ENCODE data around the gene AKR1B15.

AKR1B15 gene

GRCh38 chr7:134532180-134532953, 16.5 kb upstream of the AKR1B15 start:
- Histone ChIP-seq H2BK15ac (ENCODE audit: low read depth, poor library complexity, severe bottlenecking) (no peak overlapping the region), H3K79me1 (replicated peaks; ENCODE audit: low read length, poor library complexity, severe bottlenecking) (no peaks in the 10 kb centered on the region), H4K8ac (ENCODE audit: low read length) (no peak overlapping the region), H3K4me3 (ENCODE audit: insufficient read depth in 1 of 2, low read depth in 1 of 2, low read length in 2 of 2) (no peak overlapping the region), H3K9me3 (ENCODE audit: control insufficient read depth, low read length) (no peaks in the 10 kb centered on the region), H3K14ac (ENCODE audit: low read length in 2 of 2) (peak overlapping the region in 1 of 2 experiments; percentile 44), H2AFZ (ENCODE audit: low read depth, low read length) (no peak overlapping the region), H3K9ac (ENCODE audit: low read length) (no peak overlapping the region), H3K4me1 (ENCODE audit: control insufficient read depth, insufficient read depth, low read depth, low read length) (peaks cover 6% of the 10 kb centered on the region), H2BK5ac (ENCODE audit: low read depth, low read length, poor library complexity, severe bottlenecking) (no peak overlapping the region), H3K23ac (ENCODE audit: low read length in 2 of 2) (no peak overlapping the region), H3K27me3 (ENCODE audit: control insufficient read depth in 1 of 2, insufficient read depth in 1 of 2, low read length in 2 of 2) (no peaks in the 10 kb centered on the region), H3K4me2 (ENCODE audit: low read length, poor library complexity, severe bottlenecking) (no peak overlapping the region), H3K27ac (ENCODE audit: low read length, poor library complexity, severe bottlenecking) (no peak overlapping the region), H3K36me3 (ENCODE audit: control insufficient read depth in 1 of 2, insufficient read depth in 2 of 2, low read depth in 1 of 2, low read length in 2 of 2) (no peaks in the 10 kb centered on the region), H3K18ac (ENCODE audit: low read depth in 1 of 2, low read length in 2 of 2) (no peak overlapping the region), H3K4ac (ENCODE audit: low read depth in 1 of 2, low read length in 2 of 2) (no peak overlapping the region), H2BK120ac (ENCODE audit: low read depth, low read length) (no peak overlapping the region), H2BK12ac (ENCODE audit: low read length in 2 of 2) (no peak overlapping the region), H2AK5ac (ENCODE audit: low read length, severe bottlenecking) (no peak overlapping the region), H4K91ac (ENCODE audit: low read length) (no peak overlapping the region)
- no peak for DNase-seq
- 82% methylated on average over 2 of the region's 3 CpGs for WGBS

DNA sequence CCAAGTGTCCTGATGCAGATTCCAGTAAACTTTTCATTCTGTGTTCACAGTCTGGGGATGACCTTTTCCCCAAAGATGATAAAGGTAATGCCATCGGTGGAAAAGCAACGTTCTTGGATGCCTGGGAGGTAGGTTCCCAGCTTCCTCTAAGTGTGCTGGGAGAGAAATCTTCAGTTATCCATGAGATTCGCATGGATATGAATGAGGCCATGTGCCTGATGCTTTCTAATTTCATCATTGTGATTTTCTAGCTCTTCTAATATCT, 16.0 kb upstream of the AKR1B15 start:
- Histone ChIP-seq H2AK5ac (ENCODE audit: low read length, severe bottlenecking) (no peak overlapping the region), H3K4me2 (ENCODE audit: low read length, poor library complexity, severe bottlenecking) (no peak overlapping the region), H4K91ac (ENCODE audit: low read length) (no peak overlapping the region), H3K27me3 (ENCODE audit: control insufficient read depth in 1 of 2, insufficient read depth in 1 of 2, low read length in 2 of 2) (no peaks in the 10 kb centered on the region), H3K79me1 (replicated peaks; ENCODE audit: low read length, poor library complexity, severe bottlenecking) (no peaks in the 10 kb centered on the region), H3K9me3 (ENCODE audit: control insufficient read depth, low read length) (no peaks in the 10 kb centered on the region), H2AFZ (ENCODE audit: low read depth, low read length) (no peak overlapping the region), H4K8ac (ENCODE audit: low read length) (no peak overlapping the region), H3K4ac (ENCODE audit: low read depth in 1 of 2, low read length in 2 of 2) (no peak overlapping the region), H2BK120ac (ENCODE audit: low read depth, low read length) (no peak overlapping the region), H3K23ac (ENCODE audit: low read length in 2 of 2) (no peak overlapping the region), H3K18ac (ENCODE audit: low read depth in 1 of 2, low read length in 2 of 2) (no peak overlapping the region), H3K9ac (ENCODE audit: low read length) (no peak overlapping the region), H3K14ac (ENCODE audit: low read length in 2 of 2) (no peak overlapping the region), H3K4me1 (ENCODE audit: control insufficient read depth, insufficient read depth, low read depth, low read length) (peaks cover under 1% of the 10 kb centered on the region), H2BK5ac (ENCODE audit: low read depth, low read length, poor library complexity, severe bottlenecking) (no peak overlapping the region), H3K4me3 (ENCODE audit: insufficient read depth in 1 of 2, low read depth in 1 of 2, low read length in 2 of 2) (no peak overlapping the region), H3K27ac (ENCODE audit: low read length, poor library complexity, severe bottlenecking) (no peak overlapping the region), H3K36me3 (ENCODE audit: control insufficient read depth in 1 of 2, insufficient read depth in 2 of 2, low read depth in 1 of 2, low read length in 2 of 2) (no peaks in the 10 kb centered on the region), H2BK12ac (ENCODE audit: low read length in 2 of 2) (no peak overlapping the region), H2BK15ac (ENCODE audit: low read depth, poor library complexity, severe bottlenecking) (no peak overlapping the region)
- no peak for DNase-seq
- 89% methylated on average over 2 of the region's 3 CpGs for WGBS

- H4K8ac ChIP-seq (ENCODE audit: low read length), result no peak overlapping the region
- no peaks in the 10 kb centered on the region for H3K79me1 ChIP-seq (replicated peaks; ENCODE audit: low read length, poor library complexity, severe bottlenecking)
- no peaks in the 10 kb centered on the region for H3K9me3 ChIP-seq (ENCODE audit: control insufficient read depth, low read length)
- H2AFZ ChIP-seq (ENCODE audit: low read depth, low read length), result no peak overlapping the region
- H3K4me1 ChIP-seq (ENCODE audit: control insufficient read depth, insufficient read depth, low read depth, low read length), result no peaks in the 10 kb centered on the region
- H3K4me2 ChIP-seq (ENCODE audit: low read length, poor library complexity, severe bottlenecking), result no peak overlapping the region
- H4K91ac ChIP-seq (ENCODE audit: low read length), result no peak overlapping the region
- no peak overlapping the region for H3K18ac ChIP-seq (ENCODE audit: low read depth in 1 of 2, low read length in 2 of 2)
- peak; percentile 18 for DNase-seq
- no peak overlapping the region for H3K4ac ChIP-seq (ENCODE audit: low read depth in 1 of 2, low read length in 2 of 2)
- no peak overlapping the region for H2BK12ac ChIP-seq (ENCODE audit: low read length in 2 of 2)
- no peak overlapping the region for H3K23ac ChIP-seq (ENCODE audit: low read length in 2 of 2)
- no peak overlapping the region for H3K27ac ChIP-seq (ENCODE audit: low read length, poor library complexity, severe bottlenecking)
- H3K4me3 ChIP-seq (ENCODE audit: insufficient read depth in 1 of 2, low read depth in 1 of 2, low read length in 2 of 2), result no peak overlapping the region
- no peak overlapping the region for H2BK15ac ChIP-seq (ENCODE audit: low read depth, poor library complexity, severe bottlenecking)
- no peaks in the 10 kb centered on the region for H3K36me3 ChIP-seq (ENCODE audit: control insufficient read depth in 1 of 2, insufficient read depth in 2 of 2, low read depth in 1 of 2, low read length in 2 of 2)
- H2AK5ac ChIP-seq (ENCODE audit: low read length, severe bottlenecking), result no peak overlapping the region
- no peak overlapping the region for H3K9ac ChIP-seq (ENCODE audit: low read length)
- H2BK120ac ChIP-seq (ENCODE audit: low read depth, low read length), result no peak overlapping the region
- H3K14ac ChIP-seq (ENCODE audit: low read length in 2 of 2), result no peak overlapping the region
- H3K27me3 ChIP-seq (ENCODE audit: control insufficient read depth in 1 of 2, insufficient read depth in 1 of 2, low read length in 2 of 2), result no peaks in the 10 kb centered on the region
- WGBS, result no CpG with 5 or more reads among the region's 1 CpG
- no peak overlapping the region for H2BK5ac ChIP-seq (ENCODE audit: low read depth, low read length, poor library complexity, severe bottlenecking)
These were observed 15.6 kb upstream of the AKR1B15 start for GRCh38 chr7:134533288-134533771.

DNA sequence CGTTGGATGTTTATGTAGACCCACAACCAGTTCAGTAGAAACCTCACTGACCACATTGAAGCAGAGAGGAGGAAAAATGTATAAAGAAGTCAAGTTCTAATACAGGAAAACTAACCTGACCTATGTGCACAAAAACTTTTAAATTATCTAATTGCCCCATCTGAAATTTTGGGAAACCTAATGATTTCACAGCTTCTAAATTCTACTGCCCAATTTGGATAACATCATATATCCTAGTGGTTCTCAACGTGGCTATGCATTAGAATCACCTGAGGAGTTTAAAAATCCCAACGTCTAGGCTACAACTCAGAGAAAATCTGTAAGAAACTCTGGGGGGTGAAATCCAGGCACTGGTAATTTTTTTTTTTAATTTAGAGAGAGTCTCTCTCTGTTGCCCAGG, 14.3 kb upstream of the AKR1B15 start:
- no peaks in the 10 kb centered on the region for H3K9me3 ChIP-seq (ENCODE audit: control insufficient read depth, low read length)
- no peak overlapping the region for H2AK5ac ChIP-seq (ENCODE audit: low read length, severe bottlenecking)
- no peaks in the 10 kb centered on the region for H3K4me1 ChIP-seq (ENCODE audit: control insufficient read depth, insufficient read depth, low read depth, low read length)
- no peak overlapping the region for H3K18ac ChIP-seq (ENCODE audit: low read depth in 1 of 2, low read length in 2 of 2)
- no peak overlapping the region for H2BK120ac ChIP-seq (ENCODE audit: low read depth, low read length)
- DNase-seq, result no peak
- H3K14ac ChIP-seq (ENCODE audit: low read length in 2 of 2), result no peak overlapping the region
- no peak overlapping the region for H4K8ac ChIP-seq (ENCODE audit: low read length)
- 98% methylated on average over 3 of the region's 3 CpGs for WGBS
- H2BK15ac ChIP-seq (ENCODE audit: low read depth, poor library complexity, severe bottlenecking), result no peak overlapping the region
- H3K36me3 ChIP-seq (ENCODE audit: control insufficient read depth in 1 of 2, insufficient read depth in 2 of 2, low read depth in 1 of 2, low read length in 2 of 2), result no peaks in the 10 kb centered on the region
- no peaks in the 10 kb centered on the region for H3K79me1 ChIP-seq (replicated peaks; ENCODE audit: low read length, poor library complexity, severe bottlenecking)
- peaks cover 0 to 3% of the 10 kb centered on the region in 2 experiments for H3K27me3 ChIP-seq (ENCODE audit: control insufficient read depth in 1 of 2, insufficient read depth in 1 of 2, low read length in 2 of 2)
- no peak overlapping the region for H3K27ac ChIP-seq (ENCODE audit: low read length, poor library complexity, severe bottlenecking)
- H3K4me3 ChIP-seq (ENCODE audit: insufficient read depth in 1 of 2, low read depth in 1 of 2, low read length in 2 of 2), result no peak overlapping the region
- H4K91ac ChIP-seq (ENCODE audit: low read length), result no peak overlapping the region
- H3K9ac ChIP-seq (ENCODE audit: low read length), result no peak overlapping the region
- no peak overlapping the region for H2BK12ac ChIP-seq (ENCODE audit: low read length in 2 of 2)
- H3K23ac ChIP-seq (ENCODE audit: low read length in 2 of 2), result no peak overlapping the region
- H3K4me2 ChIP-seq (ENCODE audit: low read length, poor library complexity, severe bottlenecking), result no peak overlapping the region
- no peak overlapping the region for H3K4ac ChIP-seq (ENCODE audit: low read depth in 1 of 2, low read length in 2 of 2)
- no peak overlapping the region for H2AFZ ChIP-seq (ENCODE audit: low read depth, low read length)
- no peak overlapping the region for H2BK5ac ChIP-seq (ENCODE audit: low read depth, low read length, poor library complexity, severe bottlenecking)
